ENCODE results near the gene MBD3L4. TPM values are rescaled to one million over a fixed set of nuclear protein-coding genes. Genes with fewer than 3 reads are reported as not detected.
A peak's percentile ranks its signal among the peaks of the same experiment; 100 is the strongest.
"Not testable (repeated sequence)": the region's sequence is repeated elsewhere in the genome, so short reads cannot be mapped to it uniquely, and the experiment has no call there.

MBD3L4 gene
- not detected for polyA plus RNA-seq

- H3K27me3 ChIP-seq (ENCODE audit: control insufficient read depth in 1 of 2, insufficient read depth in 2 of 2, low read length in 2 of 2); H3K4me1 ChIP-seq (ENCODE audit: control insufficient read depth in 2 of 2, insufficient read depth in 2 of 2, low read length in 1 of 2); H3K36me3 ChIP-seq (ENCODE audit: control insufficient read depth in 2 of 2, insufficient read depth in 2 of 2, low read length in 1 of 2); H3K9me3 ChIP-seq (ENCODE audit: control insufficient read depth in 2 of 2, insufficient read depth in 1 of 2, low read depth in 1 of 2, low read length in 1 of 2); H3K27ac ChIP-seq (ENCODE audit: low read depth in 2 of 2, low read length in 1 of 2); H3K4me3 ChIP-seq (ENCODE audit: low read depth in 1 of 2, low read length in 2 of 2): not testable (repeated sequence)
- WGBS, 2 donors: no CpG with 5 or more reads among the region's 9 CpGs
These were observed at the start of gene MBD3L4 for GRCh38 chr19:7040079-7040478. TSS of gene MBD3L4 (minus strand) at chr19:7040179. CDS start at chr19:7040144, 35 bp downstream.

GRCh38 chr19:7088999-7089398 is 49.0 kb upstream of the MBD3L4 start:
- Histone ChIP-seq H3K4me3 (ENCODE audit: low read depth in 1 of 2, low read length in 2 of 2) (no peak overlapping the region), H3K9me3 (ENCODE audit: control insufficient read depth in 2 of 2, insufficient read depth in 1 of 2, low read depth in 1 of 2, low read length in 1 of 2) (peaks cover 10 to 20% of the 10 kb centered on the region in 2 donors), H3K27ac (ENCODE audit: low read depth in 2 of 2, low read length in 1 of 2) (no peak overlapping the region), H3K36me3 (ENCODE audit: control insufficient read depth in 2 of 2, insufficient read depth in 2 of 2, low read length in 1 of 2) (peaks cover 0 to 3% of the 10 kb centered on the region in 2 donors), H3K27me3 (ENCODE audit: control insufficient read depth in 1 of 2, insufficient read depth in 2 of 2, low read length in 2 of 2) (no peaks in the 10 kb centered on the region), H3K4me1 (ENCODE audit: control insufficient read depth in 2 of 2, insufficient read depth in 2 of 2, low read length in 1 of 2) (no peaks in the 10 kb centered on the region)
- WGBS, 2 donors: 87 to 89% methylated on average over 6 of the region's 6 CpGs

GRCh38 chr19:7083076-7083956 is 43.3 kb upstream of the MBD3L4 start:
- H3K9me3 ChIP-seq (ENCODE audit: control insufficient read depth in 2 of 2, insufficient read depth in 1 of 2, low read depth in 1 of 2, low read length in 1 of 2): peaks cover 32 to 42% of the 10 kb centered on the region in 2 donors
- H3K4me3 ChIP-seq (ENCODE audit: low read depth in 1 of 2, low read length in 2 of 2): no peak overlapping the region
- no peaks in the 10 kb centered on the region for H3K27me3 ChIP-seq (ENCODE audit: control insufficient read depth in 1 of 2, insufficient read depth in 2 of 2, low read length in 2 of 2)
- 97 to 98% methylated on average over 15 of the region's 15 CpGs for WGBS, 2 donors
- H3K27ac ChIP-seq (ENCODE audit: low read depth in 2 of 2, low read length in 1 of 2): no peak overlapping the region
- no peaks in the 10 kb centered on the region for H3K4me1 ChIP-seq (ENCODE audit: control insufficient read depth in 2 of 2, insufficient read depth in 2 of 2, low read length in 1 of 2)
- H3K36me3 ChIP-seq (ENCODE audit: control insufficient read depth in 2 of 2, insufficient read depth in 2 of 2, low read length in 1 of 2): peaks cover 32 to 40% of the 10 kb centered on the region in 2 donors

- Histone ChIP-seq H3K9me3 (ENCODE audit: control insufficient read depth in 2 of 2, insufficient read depth in 1 of 2, low read depth in 1 of 2, low read length in 1 of 2) (peaks cover 22 to 49% of the 10 kb centered on the region in 2 donors), H3K27ac (ENCODE audit: low read depth in 2 of 2, low read length in 1 of 2) (no peak overlapping the region), H3K4me1 (ENCODE audit: control insufficient read depth in 2 of 2, insufficient read depth in 2 of 2, low read length in 1 of 2) (no peaks in the 10 kb centered on the region), H3K36me3 (ENCODE audit: control insufficient read depth in 2 of 2, insufficient read depth in 2 of 2, low read length in 1 of 2) (peaks cover 44 to 59% of the 10 kb centered on the region in 2 donors), H3K27me3 (ENCODE audit: control insufficient read depth in 1 of 2, insufficient read depth in 2 of 2, low read length in 2 of 2) (no peaks in the 10 kb centered on the region), H3K4me3 (ENCODE audit: low read depth in 1 of 2, low read length in 2 of 2) (no peak overlapping the region)
- 97 to 98% methylated on average over 2 of the region's 2 CpGs for WGBS, 2 donors
These were observed 38.0 kb upstream of the MBD3L4 start for GRCh38 chr19:7078008-7078407.

GRCh38 chr19:7076151-7076550 is 36.2 kb upstream of the MBD3L4 start:
- no peak overlapping the region for H3K4me3 ChIP-seq (ENCODE audit: low read depth in 1 of 2, low read length in 2 of 2)
- H3K9me3 ChIP-seq (ENCODE audit: control insufficient read depth in 2 of 2, insufficient read depth in 1 of 2, low read depth in 1 of 2, low read length in 1 of 2): peaks cover 15 to 39% of the 10 kb centered on the region in 2 donors
- peaks cover 33 to 49% of the 10 kb centered on the region in 2 donors for H3K36me3 ChIP-seq (ENCODE audit: control insufficient read depth in 2 of 2, insufficient read depth in 2 of 2, low read length in 1 of 2)
- H3K27me3 ChIP-seq (ENCODE audit: control insufficient read depth in 1 of 2, insufficient read depth in 2 of 2, low read length in 2 of 2): no peaks in the 10 kb centered on the region
- H3K4me1 ChIP-seq (ENCODE audit: control insufficient read depth in 2 of 2, insufficient read depth in 2 of 2, low read length in 1 of 2): no peaks in the 10 kb centered on the region
- 97 to 98% methylated on average over 6 of the region's 6 CpGs for WGBS, 2 donors
- H3K27ac ChIP-seq (ENCODE audit: low read depth in 2 of 2, low read length in 1 of 2): no peak overlapping the region

- Histone ChIP-seq H3K36me3 (ENCODE audit: control insufficient read depth in 2 of 2, insufficient read depth in 2 of 2, low read length in 1 of 2) (peaks cover 23 to 35% of the 10 kb centered on the region in 2 donors), H3K27ac (ENCODE audit: low read depth in 2 of 2, low read length in 1 of 2) (no peak overlapping the region), H3K27me3 (ENCODE audit: control insufficient read depth in 1 of 2, insufficient read depth in 2 of 2, low read length in 2 of 2) (no peaks in the 10 kb centered on the region), H3K4me1 (ENCODE audit: control insufficient read depth in 2 of 2, insufficient read depth in 2 of 2, low read length in 1 of 2) (peaks cover 0 to 2% of the 10 kb centered on the region in 2 donors), H3K9me3 (ENCODE audit: control insufficient read depth in 2 of 2, insufficient read depth in 1 of 2, low read depth in 1 of 2, low read length in 1 of 2) (peaks cover 4 to 26% of the 10 kb centered on the region in 2 donors), H3K4me3 (ENCODE audit: low read depth in 1 of 2, low read length in 2 of 2) (no peak overlapping the region)
- 96 to 98% methylated on average over 29 of the region's 29 CpGs for WGBS, 2 donors
These were observed 34.8 kb upstream of the MBD3L4 start for GRCh38 chr19:7074705-7075282.

GRCh38 chr19:7072541-7072940 is 32.6 kb upstream of the MBD3L4 start:
- WGBS, 2 donors: 93 to 95% methylated on average over 6 of the region's 6 CpGs
- Histone ChIP-seq H3K27ac (ENCODE audit: low read depth in 2 of 2, low read length in 1 of 2) (no peak overlapping the region), H3K36me3 (ENCODE audit: control insufficient read depth in 2 of 2, insufficient read depth in 2 of 2, low read length in 1 of 2) (peaks cover 19 to 29% of the 10 kb centered on the region in 2 donors), H3K9me3 (ENCODE audit: control insufficient read depth in 2 of 2, insufficient read depth in 1 of 2, low read depth in 1 of 2, low read length in 1 of 2) (peaks cover 3 to 24% of the 10 kb centered on the region in 2 donors), H3K4me1 (ENCODE audit: control insufficient read depth in 2 of 2, insufficient read depth in 2 of 2, low read length in 1 of 2) (peaks cover 0 to 2% of the 10 kb centered on the region in 2 donors), H3K27me3 (ENCODE audit: control insufficient read depth in 1 of 2, insufficient read depth in 2 of 2, low read length in 2 of 2) (no peaks in the 10 kb centered on the region), H3K4me3 (ENCODE audit: low read depth in 1 of 2, low read length in 2 of 2) (no peak overlapping the region)

- H3K27ac ChIP-seq (ENCODE audit: low read depth in 2 of 2, low read length in 1 of 2): peak overlapping the region; percentile 84 to 90
- H3K9me3 ChIP-seq (ENCODE audit: control insufficient read depth in 2 of 2, insufficient read depth in 1 of 2, low read depth in 1 of 2, low read length in 1 of 2): peaks cover 0 to 3% of the 10 kb centered on the region in 2 donors
- 0 to 1% methylated on average over 12 of the region's 12 CpGs for WGBS, 2 donors
- peak overlapping the region; percentile 71 to 76 for H3K4me3 ChIP-seq (ENCODE audit: low read depth in 1 of 2, low read length in 2 of 2)
- peaks cover 0 to 2% of the 10 kb centered on the region in 2 donors for H3K4me1 ChIP-seq (ENCODE audit: control insufficient read depth in 2 of 2, insufficient read depth in 2 of 2, low read length in 1 of 2)
- H3K27me3 ChIP-seq (ENCODE audit: control insufficient read depth in 1 of 2, insufficient read depth in 2 of 2, low read length in 2 of 2): no peaks in the 10 kb centered on the region
- peaks cover 2 to 9% of the 10 kb centered on the region in 2 donors for H3K36me3 ChIP-seq (ENCODE audit: control insufficient read depth in 2 of 2, insufficient read depth in 2 of 2, low read length in 1 of 2)
These were observed 29.9 kb upstream of the MBD3L4 start for GRCh38 chr19:7069904-7070226.

GRCh38 chr19:7069042-7069903 is 29.3 kb upstream of the MBD3L4 start, which contains the start of gene ZNF557:
TSS of gene ZNF557 (plus strand) at chr19:7069703. CDS start at chr19:7075075, 5,372 bp downstream.
- WGBS, 2 donors: 0 to 1% methylated on average over 51 to 56 of the region's 56 CpGs
- peak within 1 kb of the TSS; percentile 84 to 90 for H3K27ac ChIP-seq (ENCODE audit: low read depth in 2 of 2, low read length in 1 of 2)
- no peaks in the 10 kb centered on the region for H3K27me3 ChIP-seq (ENCODE audit: control insufficient read depth in 1 of 2, insufficient read depth in 2 of 2, low read length in 2 of 2)
- H3K4me3 ChIP-seq (ENCODE audit: low read depth in 1 of 2, low read length in 2 of 2): peak within 1 kb of the TSS; percentile 71 to 76
- peaks cover 0 to 2% of the 10 kb centered on the region in 2 donors for H3K4me1 ChIP-seq (ENCODE audit: control insufficient read depth in 2 of 2, insufficient read depth in 2 of 2, low read length in 1 of 2)
- H3K36me3 ChIP-seq (ENCODE audit: control insufficient read depth in 2 of 2, insufficient read depth in 2 of 2, low read length in 1 of 2): peaks cover 0 to 3% of the 10 kb centered on the region in 2 donors
- no peaks in the 10 kb centered on the region for H3K9me3 ChIP-seq (ENCODE audit: control insufficient read depth in 2 of 2, insufficient read depth in 1 of 2, low read depth in 1 of 2, low read length in 1 of 2)
